Measurements from ENCODE around the gene ARRB1.

- TF ChIP-seq CTCF (IDR thresholded peaks at IDR 0.05), result no peak
- no peak for TF ChIP-seq POLR2A (IDR thresholded peaks at IDR 0.05)
Measured at GRCh38 chr11:75225794-75226193, 125.7 kb downstream of the ARRB1 start.
